Measurements from ENCODE around the gene ZNF619. TPM values are rescaled to one million over a fixed set of nuclear protein-coding genes. Genes with fewer than 3 reads are reported as not detected.

ZNF619 gene
- total and polyA plus RNA-seq, 8 donors = 6.4 to 8.7 (median 7.3) TPM

DNA sequence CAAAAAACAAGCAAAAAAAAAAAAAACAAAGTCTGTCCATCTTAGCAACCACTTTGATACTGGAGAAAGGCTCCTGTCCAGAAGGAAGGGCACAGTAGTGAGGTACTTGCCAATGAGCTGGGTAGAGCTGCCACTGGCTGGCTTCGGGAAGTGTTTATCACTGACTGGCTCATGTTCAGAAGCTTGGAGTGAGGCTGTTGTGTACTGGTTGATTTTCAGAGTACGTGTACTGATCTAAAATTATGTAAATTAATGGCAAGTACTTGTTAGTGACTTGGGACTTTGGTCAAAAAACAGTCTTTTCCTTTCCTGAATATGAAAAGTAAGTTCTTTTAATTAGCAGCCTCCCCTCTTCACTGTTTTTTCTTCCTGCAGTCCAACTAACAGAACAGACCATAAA lies 46.9 kb downstream of the ZNF619 start:
- TF ChIP-seq, protein P1, sequence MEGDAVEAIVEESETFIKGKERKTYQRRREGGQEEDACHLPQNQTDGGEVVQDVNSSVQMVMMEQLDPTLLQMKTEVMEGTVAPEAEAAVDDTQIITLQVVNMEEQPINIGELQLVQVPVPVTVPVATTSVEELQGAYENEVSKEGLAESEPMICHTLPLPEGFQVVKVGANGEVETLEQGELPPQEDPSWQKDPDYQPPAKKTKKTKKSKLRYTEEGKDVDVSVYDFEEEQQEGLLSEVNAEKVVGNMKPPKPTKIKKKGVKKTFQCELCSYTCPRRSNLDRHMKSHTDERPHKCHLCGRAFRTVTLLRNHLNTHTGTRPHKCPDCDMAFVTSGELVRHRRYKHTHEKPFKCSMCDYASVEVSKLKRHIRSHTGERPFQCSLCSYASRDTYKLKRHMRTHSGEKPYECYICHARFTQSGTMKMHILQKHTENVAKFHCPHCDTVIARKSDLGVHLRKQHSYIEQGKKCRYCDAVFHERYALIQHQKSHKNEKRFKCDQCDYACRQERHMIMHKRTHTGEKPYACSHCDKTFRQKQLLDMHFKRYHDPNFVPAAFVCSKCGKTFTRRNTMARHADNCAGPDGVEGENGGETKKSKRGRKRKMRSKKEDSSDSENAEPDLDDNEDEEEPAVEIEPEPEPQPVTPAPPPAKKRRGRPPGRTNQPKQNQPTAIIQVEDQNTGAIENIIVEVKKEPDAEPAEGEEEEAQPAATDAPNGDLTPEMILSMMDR (IDR thresholded peaks at IDR 0.05) = no peak
- ATAC-seq (no peak), DNase-seq (no peak)
- peaks cover 7 to 33% of the 10 kb centered on the region in 2 donors for H3K4me1 ChIP-seq
- H3K27ac ChIP-seq = peak overlapping the region in 1 of 2 donors; percentile 88
- H3K36me3 ChIP-seq = peaks cover 0 to 14% of the 10 kb centered on the region in 2 donors
- H3K27me3 ChIP-seq = no peaks in the 10 kb centered on the region
- H3K4me3 ChIP-seq = peak overlapping the region in 1 of 2 donors; percentile 71
- no peaks in the 10 kb centered on the region for H3K9me3 ChIP-seq
- intact Hi-C loops (cut with DNase I) = no loop called here

DNA sequence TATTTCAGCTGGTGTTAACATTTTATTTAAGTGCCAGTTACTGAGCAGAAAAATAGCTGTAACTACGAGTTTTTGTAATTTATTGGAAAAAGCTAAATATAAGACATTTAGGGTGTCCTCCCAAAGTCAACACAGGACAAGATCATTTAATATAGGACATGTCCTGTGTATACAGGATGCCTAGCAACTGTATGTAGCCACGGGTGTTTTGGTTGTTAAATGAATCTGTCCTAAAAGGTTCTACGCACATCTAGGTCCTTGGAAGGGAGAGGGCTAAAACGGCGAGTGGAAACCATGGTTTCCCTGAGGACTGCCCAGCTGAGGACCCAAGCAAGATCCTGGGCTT lies 47.3 kb downstream of the ZNF619 start:
- no peak for ATAC-seq
- intact Hi-C loops (cut with DNase I) = no loop called here

DNA sequence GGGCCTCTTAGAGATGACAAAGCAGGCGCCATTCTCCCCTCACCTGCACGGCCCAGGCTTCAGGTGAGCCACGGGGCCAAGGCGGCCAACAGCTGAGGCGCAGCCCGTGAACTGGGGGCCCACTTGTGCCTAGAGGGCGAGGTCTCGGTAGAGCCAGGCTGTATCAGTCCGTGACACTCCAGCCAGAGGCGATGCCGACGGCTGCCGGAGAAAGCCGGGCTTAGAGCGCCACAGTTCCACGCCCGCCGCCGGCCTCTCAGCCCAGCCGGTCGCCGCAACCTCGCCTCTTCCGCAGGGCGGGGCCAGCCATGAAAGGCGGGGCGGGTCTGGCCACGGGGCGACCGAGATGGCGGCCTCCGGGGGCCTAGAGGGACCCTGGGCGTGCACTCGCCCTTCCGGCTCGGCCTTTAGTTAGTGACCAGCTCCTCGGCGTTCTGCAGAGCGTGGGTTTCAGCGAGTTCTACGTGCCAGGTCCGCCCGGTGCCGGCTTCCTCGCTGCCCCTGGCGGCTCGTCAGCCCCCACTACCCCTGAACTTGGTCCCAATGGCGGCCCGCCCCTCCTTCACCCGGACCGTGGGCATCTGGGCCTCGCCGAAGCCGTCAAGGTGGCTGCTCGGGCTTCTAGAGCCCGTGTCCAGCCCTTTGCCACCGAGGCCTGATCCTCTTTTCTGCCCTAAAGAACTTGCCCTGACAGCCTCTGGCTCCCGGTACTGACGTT lies 47.8 kb downstream of the ZNF619 start, which contains the start of gene ZNF621:
TSS of gene ZNF621 (plus strand) at position 393 of the 718 bp plus-strand sequence. CDS start 881 bp downstream, outside the sequence.
- H3K9me3 ChIP-seq = no peaks in the 10 kb centered on the region
- peak within 1 kb of the TSS; percentile 82 to 88 for H3K27ac ChIP-seq
- ATAC-seq (peak; percentile 100), DNase-seq (peak; percentile 83 to 99 (median 90))
- TF ChIP-seq, protein P1 (IDR thresholded peaks at IDR 0.05) = no peak
- H3K4me3 ChIP-seq = peak within 1 kb of the TSS; percentile 71 to 74
- intact Hi-C loops (cut with DNase I) = no loop called here
- peaks cover 0 to 23% of the 10 kb centered on the region in 2 donors for H3K36me3 ChIP-seq
- H3K27me3 ChIP-seq = no peaks in the 10 kb centered on the region
- peaks cover 7 to 33% of the 10 kb centered on the region in 2 donors for H3K4me1 ChIP-seq

More for the DNA sequence above, 47.3 kb downstream of the ZNF619 start:
- H3K4me3 ChIP-seq = peak overlapping the region; percentile 71 to 74
- H3K4me1 ChIP-seq = peaks cover 7 to 33% of the 10 kb centered on the region in 2 donors
- no peaks in the 10 kb centered on the region for H3K27me3 ChIP-seq
- H3K27ac ChIP-seq = peak overlapping the region; percentile 82 to 88
- no peaks in the 10 kb centered on the region for H3K9me3 ChIP-seq
- peaks cover 0 to 18% of the 10 kb centered on the region in 2 donors for H3K36me3 ChIP-seq
- TF ChIP-seq, protein P1 (IDR thresholded peaks at IDR 0.05) = no peak
- no peak for DNase-seq

DNA sequence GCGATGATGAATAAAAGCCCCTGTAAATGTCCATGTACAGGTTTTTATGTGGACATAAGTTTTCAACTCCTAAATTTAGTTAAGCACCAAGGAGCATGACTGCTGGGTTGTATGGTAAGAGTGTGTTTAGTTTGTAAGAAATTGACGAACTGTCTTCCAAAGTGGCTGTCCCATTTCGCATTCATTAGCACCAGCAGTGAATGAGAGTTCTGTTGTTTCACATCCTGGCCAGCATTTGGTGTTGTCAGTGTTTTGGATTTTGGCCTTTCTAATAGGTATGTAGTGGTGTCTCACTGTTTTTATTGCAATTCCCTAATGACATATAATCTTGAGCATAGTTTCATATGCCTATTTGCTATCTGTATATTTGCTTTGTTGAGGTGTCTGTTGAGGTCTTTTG lies 51.5 kb downstream of the ZNF619 start:
- ATAC-seq (no peak), DNase-seq (no peak)
- intact Hi-C loops (cut with DNase I) = no loop called here

DNA sequence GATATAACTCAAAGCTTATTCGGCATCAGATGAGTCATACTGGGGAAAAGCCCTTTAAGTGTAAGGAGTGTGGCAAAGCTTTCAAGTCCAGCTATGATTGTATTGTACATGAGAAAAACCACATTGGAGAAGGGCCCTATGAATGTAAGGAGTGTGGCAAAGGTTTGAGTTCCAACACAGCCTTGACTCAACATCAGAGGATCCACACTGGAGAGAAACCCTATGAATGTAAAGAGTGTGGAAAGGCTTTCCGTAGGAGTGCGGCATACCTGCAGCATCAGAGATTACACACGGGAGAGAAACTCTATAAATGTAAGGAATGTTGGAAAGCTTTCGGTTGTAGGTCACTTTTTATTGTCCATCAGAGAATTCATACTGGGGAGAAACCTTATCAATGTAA lies 55.3 kb downstream of the ZNF619 start:
- peaks cover 0 to 25% of the 10 kb centered on the region in 2 donors for H3K9me3 ChIP-seq
- no peak overlapping the region for H3K4me3 ChIP-seq
- DNase-seq = no peak
- no peak overlapping the region for H3K27ac ChIP-seq
- H3K4me1 ChIP-seq = peaks cover 0 to 3% of the 10 kb centered on the region in 2 donors
- H3K36me3 ChIP-seq = peaks cover 0 to 88% of the 10 kb centered on the region in 2 donors
- no peaks in the 10 kb centered on the region for H3K27me3 ChIP-seq
- intact Hi-C loops (cut with DNase I) = no loop called here
- no peak for ATAC-seq
- TF ChIP-seq, protein P1 (IDR thresholded peaks at IDR 0.05) = no peak

More for the DNA sequence above, 51.5 kb downstream of the ZNF619 start:
- TF ChIP-seq, protein P1 (IDR thresholded peaks at IDR 0.05) = no peak
- peaks cover 0 to 60% of the 10 kb centered on the region in 2 donors for H3K36me3 ChIP-seq
- H3K27ac ChIP-seq = no peak overlapping the region
- peaks cover 7 to 33% of the 10 kb centered on the region in 2 donors for H3K4me1 ChIP-seq
- H3K27me3 ChIP-seq = no peaks in the 10 kb centered on the region
- H3K9me3 ChIP-seq = peaks cover 0 to 23% of the 10 kb centered on the region in 2 donors
- H3K4me3 ChIP-seq = no peak overlapping the region
